PC-3 (cell line): Measurements from ENCODE around the gene CRHBP. TPM values are rescaled to one million over a fixed set of nuclear protein-coding genes. Genes with fewer than 3 reads are reported as not detected.
A peak's percentile ranks its signal among the peaks of the same experiment; 100 is the strongest.
"Not testable (repeated sequence)": the region's sequence is repeated elsewhere in the genome, so short reads cannot be mapped to it uniquely, and the experiment has no call there.

ENCODE experiments used
- ATAC-seq: fragments of 200-7000 bp; cut with Tn5 transposase; 2 replicates; pipeline ENCODE4 v1.9.1; 2020; ENCODE audit warnings: mild to moderate bottlenecking, moderate library complexity
- Bru-seq: library from RNA; stranded (reverse); fragments of 400-500 nt; gene quantifications from one replicate; lab custom pipeline; 2021; lab: Mats Ljungman, UMichigan
- BruChase-seq, 2 experiments: library from RNA; stranded (reverse); fragments of 400-500 nt; gene quantifications; one replicate each; lab custom pipeline; 2021; lab: Mats Ljungman, UMichigan
- BruUV-seq: library from RNA; stranded (reverse); fragments of 400-500 nt; replicated peaks from 2 replicates; lab custom pipeline; 2021; lab: Mats Ljungman, UMichigan
- CTCF ChIA-PET: fragments of 300-600 bp; sonication (Branson Sonifier 250); formaldehyde crosslinking; loops from one replicate; lab custom pipeline; 2022; ENCODE audit warnings: antibody characterized with exemption; lab: Charles Lee
- POLR2A ChIA-PET: fragments of 300-600 bp; sonication (Branson Sonifier 250); formaldehyde crosslinking; loops from one replicate; lab custom pipeline; 2022; ENCODE audit warnings: antibody characterized with exemption; ENCODE audit not compliant: unreplicated experiment; lab: Charles Lee
- DNase-seq: peaks from one replicate; pipeline ENCODE4 v3.0.0-alpha.2; 2015
- H2AFZ ChIP-seq: fragments of 300-600 bp; sonication (generic); 2 replicates; pipeline ENCODE4 v1.6.0; 2016; ENCODE audit warnings: antibody characterized with exemption, low read length
- H3F3A ChIP-seq: fragments of 300-600 bp; sonication (generic); one replicate; pipeline ENCODE4 v1.6.0; 2017; ENCODE audit warnings: antibody characterized with exemption, low read length, control low read depth, mild to moderate bottlenecking; ENCODE audit not compliant: unreplicated experiment
- H3K27ac ChIP-seq: fragments of 300-600 bp; sonication (generic); 2 replicates; pipeline ENCODE4 v1.5.1; 2016; ENCODE audit warnings: mild to moderate bottlenecking, low read length
- H3K27me3 ChIP-seq: fragments of 300-600 bp; sonication (generic); 2 replicates; pipeline ENCODE4 v1.6.1; 2016; ENCODE audit warnings: low read length, mixed read lengths
- H3K36me3 ChIP-seq: fragments of 300-600 bp; sonication (generic); 2 replicates; pipeline ENCODE4 v1.6.1; 2016; ENCODE audit warnings: low read depth, mixed run types, low read length, mixed read lengths
- H3K4me1 ChIP-seq: fragments of 300-600 bp; sonication (generic); 2 replicates; pipeline ENCODE4 v1.5.1; 2016; ENCODE audit warnings: low read length; ENCODE audit not compliant: insufficient read depth
- H3K4me2 ChIP-seq: fragments of 300-600 bp; sonication (generic); 2 replicates; pipeline ENCODE4 v1.6.0; 2016; ENCODE audit warnings: low read length
- H3K4me3 ChIP-seq: fragments of 300-600 bp; sonication (generic); 2 replicates; pipeline ENCODE4 v1.5.1; 2016; ENCODE audit warnings: mild to moderate bottlenecking, low read length, mixed read lengths
- H3K79me2 ChIP-seq: fragments of 300-600 bp; sonication (generic); 2 replicates; pipeline ENCODE4 v1.6.1; 2017; ENCODE audit warnings: low read length, mixed read lengths
- H3K9ac ChIP-seq: fragments of 300-600 bp; sonication (generic); 2 replicates; pipeline ENCODE4 v1.6.0; 2016; ENCODE audit warnings: mild to moderate bottlenecking, low read length
- H3K9me2 ChIP-seq: fragments of 300-600 bp; sonication (generic); replicated peaks from 2 replicates; pipeline ENCODE4 v1.6.1; 2016; ENCODE audit warnings: mixed run types, low read length, mixed read lengths
- H3K9me3 ChIP-seq: fragments of 300-600 bp; sonication (generic); 2 replicates; pipeline ENCODE4 v1.6.1; 2016; ENCODE audit warnings: low read length, mixed read lengths
- H4K20me1 ChIP-seq: fragments of 300-600 bp; sonication (generic); 2 replicates; pipeline ENCODE4 v1.6.1; 2016; ENCODE audit warnings: low read length, mixed read lengths
- CTCF ChIP-seq: fragments of 300-600 bp; sonication (generic); conservative IDR thresholded peaks from 2 replicates; pipeline ENCODE4 v1.5.1; 2017; ENCODE audit warnings: antibody characterized with exemption, low read depth, mild to moderate bottlenecking, low read length
- EZH2 ChIP-seq: fragments of 300-600 bp; sonication (generic); IDR thresholded peaks from one replicate; pipeline ENCODE4 v1.6.1; 2017; ENCODE audit warnings: antibody characterized with exemption, mild to moderate bottlenecking, low read length; ENCODE audit not compliant: unreplicated experiment
- EZH2phosphoT487 ChIP-seq: fragments of 300-600 bp; sonication (generic); IDR thresholded peaks from 2 replicates; pipeline ENCODE4 v1.6.1; 2018; ENCODE audit warnings: mild to moderate bottlenecking, antibody characterized with exemption, low read length, borderline replicate concordance
- intact Hi-C: fragments of 100-400 bp; cut with micrococcal nuclease; formaldehyde crosslinking; loops from 2 replicates; pipeline ENCODE4 v1.9.0; 2023
- long read RNA-seq: library from polyadenylated mRNA; unstranded; transcript quantifications from one replicate; pipeline ENCODE4 v2.0.0, GENCODE V29; 2021; ENCODE audit not compliant: unreplicated experiment
- total RNA-seq: library from RNA; depleted of rRNA; stranded (reverse); fragments of >200 nt; gene quantifications from 2 replicates; pipeline ENCODE4 v1.2.3, GENCODE V29; 2014; rRNA removed

Gene CRHBP
- not detected in 2 replicates for total RNA-seq
- Bru-seq, nascent RNA = percentile 0 among the genes with signal in this experiment
- percentile 16 among the genes with signal in this experiment for BruChase-seq, experiment 1, labeled RNA remaining after a 6-hour chase
- percentile 22 among the genes with signal in this experiment for BruChase-seq, experiment 2, labeled RNA remaining after a 2-hour chase
- long read RNA-seq = 0 reads

- no peaks in the 10 kb centered on the region for H3K27me3 ChIP-seq
- intact Hi-C loops = no loop called here
- DNase-seq (no peak), ATAC-seq (no peak)
- H3K4me3 ChIP-seq = no peak within 1 kb of the TSS
- BruUV-seq = no TSS peak
- H3K4me2 ChIP-seq = no peak within 1 kb of the TSS
- TF ChIP-seq EZH2 (no peak), CTCF (no peak), EZH2phosphoT487 (no peak)
- ChIA-PET POLR2A (no interaction called here), CTCF (no interaction called here)
- H3K27ac ChIP-seq = no peak within 1 kb of the TSS
- H3K36me3 ChIP-seq = no peaks in the 10 kb centered on the region
- no peaks in the 10 kb centered on the region for H4K20me1 ChIP-seq
- H3K9ac ChIP-seq = no peak within 1 kb of the TSS
- no peaks in the 10 kb centered on the region for H3K4me1 ChIP-seq
- no peak within 1 kb of the TSS for H2AFZ ChIP-seq
- H3K9me3 ChIP-seq = no peaks in the 10 kb centered on the region
- no peaks in the 10 kb centered on the region for H3K79me2 ChIP-seq
- H3K9me2 ChIP-seq = no peaks in the 10 kb centered on the region
- no peaks in the 10 kb centered on the region for H3F3A ChIP-seq
Observed at GRCh38 chr5:76952795-76953536, at the start of gene CRHBP. TSS of gene CRHBP (plus strand) at chr5:76953045. CDS start at chr5:76953135, 90 bp downstream.

- Histone ChIP-seq H3F3A (no peaks in the 10 kb centered on the region), H3K9ac (no peak overlapping the region), H3K36me3 (no peaks in the 10 kb centered on the region), H2AFZ (no peak overlapping the region), H4K20me1 (no peaks in the 10 kb centered on the region), H3K27ac (no peak overlapping the region), H3K79me2 (no peaks in the 10 kb centered on the region), H3K9me3 (no peaks in the 10 kb centered on the region), H3K4me3 (no peak overlapping the region), H3K27me3 (no peaks in the 10 kb centered on the region), H3K4me1 (no peaks in the 10 kb centered on the region), H3K4me2 (no peak overlapping the region), H3K9me2 (no peaks in the 10 kb centered on the region)
- CTCF ChIA-PET = no interaction called here
- no TSS peak for BruUV-seq
- no peak for ATAC-seq
- POLR2A ChIA-PET = no interaction called here
- TF ChIP-seq CTCF (no peak), EZH2phosphoT487 (no peak), EZH2 (no peak)
- intact Hi-C loops = no loop called here
- no peak for DNase-seq
Observed at GRCh38 chr5:76908166-76908565, 44.7 kb upstream of the CRHBP start.

GRCh38 chr5:76910344-76910933 is 42.4 kb upstream of the CRHBP start:
- DNase-seq, H3K27me3 ChIP-seq, H3K9me3 ChIP-seq, H3K4me2 ChIP-seq, H3K27ac ChIP-seq, H3K79me2 ChIP-seq, H3K9ac ChIP-seq, H3K4me1 ChIP-seq, H3K4me3 ChIP-seq, H3K36me3 ChIP-seq, H4K20me1 ChIP-seq, H3F3A ChIP-seq, ATAC-seq, H2AFZ ChIP-seq, BruUV-seq, CTCF ChIA-PET, H3K9me2 ChIP-seq, POLR2A ChIA-PET, intact Hi-C loops: not testable (repeated sequence)

- CTCF ChIA-PET, DNase-seq, H3K36me3 ChIP-seq, POLR2A ChIA-PET, H2AFZ ChIP-seq, H3K79me2 ChIP-seq, H3K4me2 ChIP-seq, H3K9ac ChIP-seq, H3K4me3 ChIP-seq, H3K9me3 ChIP-seq, H4K20me1 ChIP-seq, H3K4me1 ChIP-seq, intact Hi-C loops, ATAC-seq, H3K27ac ChIP-seq, BruUV-seq, H3F3A ChIP-seq, H3K9me2 ChIP-seq, H3K27me3 ChIP-seq: not testable (repeated sequence)
Observed at GRCh38 chr5:76914671-76915070, 38.2 kb upstream of the CRHBP start.
